Glomerular visceral epithelial cell (primary cell): ENCODE measurements around the gene WDR27.
"Not testable (repeated sequence)": the region's sequence is repeated elsewhere in the genome, so short reads cannot be mapped to it uniquely, and the experiment has no call there.

Experiments
- DNase-seq: peaks from one replicate; pipeline ENCODE4 v3.0.0-alpha.2; 2016; ENCODE audit errors: extremely low spot score

Gene WDR27

GRCh38 chr6:169640351-169640852, 61.4 kb downstream of the WDR27 start:
- DNase-seq, result no peak

GRCh38 chr6:169639653-169640278, 62.1 kb downstream of the WDR27 start:
- DNase-seq, result no peak

GRCh38 chr6:169638915-169639314, 62.9 kb downstream of the WDR27 start:
- no peak for DNase-seq

- no peak for DNase-seq
Measured at GRCh38 chr6:169638388-169638787, 63.4 kb downstream of the WDR27 start.

GRCh38 chr6:169635345-169635744, 66.5 kb downstream of the WDR27 start:
- DNase-seq, result no peak

GRCh38 chr6:169632841-169633240, 69.0 kb downstream of the WDR27 start:
- DNase-seq, result no peak

- no peak for DNase-seq
Measured at GRCh38 chr6:169629256-169629655, 72.6 kb downstream of the WDR27 start.

GRCh38 chr6:169627736-169628607, 73.9 kb downstream of the WDR27 start:
- no peak for DNase-seq

GRCh38 chr6:169626649-169627048, 75.2 kb downstream of the WDR27 start:
- no peak for DNase-seq

GRCh38 chr6:169626169-169626568, 75.7 kb downstream of the WDR27 start:
- no peak for DNase-seq

- DNase-seq, result no peak
Measured at GRCh38 chr6:169625376-169625775, 76.5 kb downstream of the WDR27 start.

GRCh38 chr6:169624785-169625184, 77.0 kb downstream of the WDR27 start:
- no peak for DNase-seq

GRCh38 chr6:169623975-169624374, 77.9 kb downstream of the WDR27 start:
- DNase-seq, result no peak

- no peak for DNase-seq
Measured at GRCh38 chr6:169623343-169623742, 78.5 kb downstream of the WDR27 start.

GRCh38 chr6:169622618-169623017, 79.2 kb downstream of the WDR27 start:
- no peak for DNase-seq

GRCh38 chr6:169621311-169621710, 80.5 kb downstream of the WDR27 start:
- DNase-seq, result no peak

GRCh38 chr6:169620171-169621130, 81.4 kb downstream of the WDR27 start:
- peak; percentile 29 for DNase-seq

- no peak for DNase-seq
Measured at GRCh38 chr6:169619650-169620049, 82.2 kb downstream of the WDR27 start.

- peak; percentile 61 for DNase-seq
Measured at GRCh38 chr6:169618526-169619490, 83.0 kb downstream of the WDR27 start.

- no peak for DNase-seq
Measured at GRCh38 chr6:169617562-169617961, 84.3 kb downstream of the WDR27 start.

- not testable (repeated sequence) for DNase-seq
Measured at GRCh38 chr6:169608609-169609008, 93.2 kb downstream of the WDR27 start.
